ENCODE data around the gene BTBD10.

Gene BTBD10

GRCh38 chr11:13355191-13355590 lies 107.8 kb downstream of the BTBD10 start:
- no peak overlapping the region for H3K4me3 ChIP-seq (ENCODE audit: low read depth, low read length)
- DNase-seq (ENCODE audit: low read depth), result no peak
- TF ChIP-seq CTCF (IDR thresholded peaks at IDR 0.05; ENCODE audit: control insufficient read depth, extremely low read depth, insufficient read depth), result no peak

GRCh38 chr11:13354335-13354734 lies 108.7 kb downstream of the BTBD10 start:
- no peak for DNase-seq (ENCODE audit: low read depth)
- peak; percentile 2; the same call in 1 of the 2 replicates for TF ChIP-seq CTCF (IDR thresholded peaks at IDR 0.05; ENCODE audit: control insufficient read depth, extremely low read depth, insufficient read depth)
- H3K4me3 ChIP-seq (ENCODE audit: low read depth, low read length), result no peak overlapping the region

- no peak for TF ChIP-seq CTCF (IDR thresholded peaks at IDR 0.05; ENCODE audit: control insufficient read depth, extremely low read depth, insufficient read depth)
- H3K4me3 ChIP-seq (ENCODE audit: low read depth, low read length), result no peak overlapping the region
- DNase-seq (ENCODE audit: low read depth), result no peak
Measured at GRCh38 chr11:13352711-13353110, 110.3 kb downstream of the BTBD10 start.

- no peak overlapping the region for H3K4me3 ChIP-seq (ENCODE audit: low read depth, low read length)
- no peak for DNase-seq (ENCODE audit: low read depth)
- no peak for TF ChIP-seq CTCF (IDR thresholded peaks at IDR 0.05; ENCODE audit: control insufficient read depth, extremely low read depth, insufficient read depth)
Measured at GRCh38 chr11:13349581-13349980, 113.4 kb downstream of the BTBD10 start.

GRCh38 chr11:13349046-13349445 lies 114.0 kb downstream of the BTBD10 start:
- no peak for DNase-seq (ENCODE audit: low read depth)

GRCh38 chr11:13348305-13348704 lies 114.7 kb downstream of the BTBD10 start:
- DNase-seq (ENCODE audit: low read depth), result no peak
- H3K4me3 ChIP-seq (ENCODE audit: low read depth, low read length), result no peak overlapping the region
- TF ChIP-seq CTCF (IDR thresholded peaks at IDR 0.05; ENCODE audit: control insufficient read depth, extremely low read depth, insufficient read depth), result no peak

More at GRCh38 chr11:13349046-13349445, 114.0 kb downstream of the BTBD10 start:
- no peak overlapping the region for H3K4me3 ChIP-seq (ENCODE audit: low read depth, low read length)
- no peak for TF ChIP-seq CTCF (IDR thresholded peaks at IDR 0.05; ENCODE audit: control insufficient read depth, extremely low read depth, insufficient read depth)

GRCh38 chr11:13347901-13348300 lies 115.1 kb downstream of the BTBD10 start:
- TF ChIP-seq CTCF (IDR thresholded peaks at IDR 0.05; ENCODE audit: control insufficient read depth, extremely low read depth, insufficient read depth), result no peak
- no peak for DNase-seq (ENCODE audit: low read depth)
- H3K4me3 ChIP-seq (ENCODE audit: low read depth, low read length), result no peak overlapping the region
